ENCODE results near the gene PFDN5. TPM values are rescaled to one million over a fixed set of nuclear protein-coding genes. Genes with fewer than 3 reads are reported as not detected.
A peak's percentile ranks its signal among the peaks of the same experiment; 100 is the strongest.

The PFDN5 gene
- total and polyA plus RNA-seq, 4 donors, result 118 to 245 (median 206) TPM

DNA sequence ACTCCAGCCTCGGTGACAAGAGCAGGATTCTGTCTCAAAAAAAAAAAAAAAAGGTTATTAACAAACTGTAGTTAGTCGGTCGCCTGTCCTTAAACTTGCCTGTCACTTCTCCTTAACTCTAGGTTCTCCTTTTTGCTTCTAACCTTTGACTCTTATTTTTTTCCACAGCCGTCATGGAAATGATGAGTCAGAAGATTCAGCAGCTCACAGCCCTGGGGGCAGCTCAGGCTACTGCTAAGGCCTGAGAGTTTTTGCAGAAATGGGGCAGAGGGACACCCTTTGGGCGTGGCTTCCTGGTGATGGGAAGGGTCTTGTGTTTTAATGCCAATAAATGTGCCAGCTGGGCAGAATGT, 3.7 kb downstream of the PFDN5 start:
- Histone ChIP-seq H3K27ac (ENCODE audit: low read depth in 1 of 2, low read length in 2 of 2) (peak overlapping the region; percentile 63 to 74), H3K4me3 (ENCODE audit: low read depth in 1 of 3, low read length in 3 of 3) (no peak overlapping the region), H3K9me3 (ENCODE audit: control insufficient read depth in 4 of 4, low read length in 3 of 4) (no peaks in the 10 kb centered on the region), H3K36me3 (ENCODE audit: control insufficient read depth in 4 of 4, insufficient read depth in 3 of 4, low read depth in 1 of 4, low read length in 3 of 4) (peaks cover 4 to 10% (median 7%) of the 10 kb centered on the region in 4 donors), H3K9ac (ENCODE audit: low read depth in 1 of 2, low read length in 2 of 2) (no peak overlapping the region), H3K4me1 (ENCODE audit: control insufficient read depth in 4 of 4, insufficient read depth in 4 of 4, low read length in 3 of 4) (peaks cover 7 to 33% (median 25%) of the 10 kb centered on the region in 4 donors), H3K27me3 (ENCODE audit: control insufficient read depth in 4 of 4, insufficient read depth in 4 of 4, low read length in 3 of 4) (no peaks in the 10 kb centered on the region)
- no peak for TF ChIP-seq HNF4A (conservative IDR thresholded peaks at IDR 0.05)
- peak; percentile 72 to 77 for TF ChIP-seq JUND (IDR thresholded peaks at IDR 0.05)
- 67% methylated on average over 5 of the region's 5 CpGs for WGBS
- no peak for DNase-seq (ENCODE audit: low spot score)

DNA sequence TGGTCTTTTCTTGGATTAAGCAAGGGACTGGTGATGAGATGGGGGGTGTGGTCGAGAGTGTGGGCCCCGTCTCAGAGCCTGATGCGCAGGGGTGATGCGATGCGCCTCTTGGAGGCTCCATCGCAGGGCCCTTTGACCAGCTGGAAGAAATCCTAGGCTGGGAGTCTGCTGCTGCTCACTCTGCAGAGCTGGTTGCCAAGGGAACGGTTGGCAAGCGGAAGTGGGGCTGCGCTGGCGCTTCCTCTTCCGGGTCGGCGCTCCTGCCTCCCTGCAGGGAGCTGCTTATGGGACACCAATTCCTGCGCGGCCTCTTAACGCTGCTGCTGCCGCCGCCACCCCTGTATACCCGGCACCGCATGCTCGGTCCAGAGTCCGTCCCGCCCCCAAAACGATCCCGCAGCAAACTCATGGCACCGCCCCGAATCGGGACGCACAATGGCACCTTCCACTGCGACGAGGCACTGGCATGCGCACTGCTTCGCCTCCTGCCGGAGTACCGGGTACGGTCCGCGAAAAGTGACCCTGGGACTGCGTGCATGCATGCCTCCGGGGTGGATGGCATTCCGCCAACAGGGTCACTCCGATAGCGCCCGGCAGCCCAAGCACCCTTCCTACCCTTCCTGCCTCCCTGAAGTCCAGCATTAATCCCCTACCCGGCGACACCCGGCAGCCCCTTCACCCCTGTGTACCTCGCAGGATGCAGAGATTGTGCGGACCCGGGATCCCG, 4.3 kb downstream of the PFDN5 start, which contains the start of gene MYG1:
TSS of gene MYG1 (plus strand) at position 242 of the 727 bp plus-strand sequence. CDS start at position 285, 43 bp downstream.
- peaks cover 4 to 10% (median 7%) of the 10 kb centered on the region in 4 donors for H3K36me3 ChIP-seq (ENCODE audit: control insufficient read depth in 4 of 4, insufficient read depth in 3 of 4, low read depth in 1 of 4, low read length in 3 of 4)
- H3K4me3 ChIP-seq (ENCODE audit: low read depth in 1 of 3, low read length in 3 of 3), result peak within 1 kb of the TSS; percentile 63 to 90 (median 82)
- peak; percentile 87 for DNase-seq (ENCODE audit: low spot score)
- H3K9ac ChIP-seq (ENCODE audit: low read depth in 1 of 2, low read length in 2 of 2), result peak within 1 kb of the TSS in 1 of 2 donors; percentile 8
- WGBS, result under 1% methylated on average over 51 of the region's 51 CpGs
- peak within 1 kb of the TSS; percentile 63 to 74 for H3K27ac ChIP-seq (ENCODE audit: low read depth in 1 of 2, low read length in 2 of 2)
- TF ChIP-seq HNF4A (conservative IDR thresholded peaks at IDR 0.05), result peak; percentile 57 to 80
- TF ChIP-seq FOXA1 (IDR thresholded peaks at IDR 0.05), result no peak
- no peak for TF ChIP-seq TAF1 (conservative IDR thresholded peaks at IDR 0.05)
- peak; percentile 32 for TF ChIP-seq NR2F2 (IDR thresholded peaks at IDR 0.05)
- TF ChIP-seq, protein P1, sequence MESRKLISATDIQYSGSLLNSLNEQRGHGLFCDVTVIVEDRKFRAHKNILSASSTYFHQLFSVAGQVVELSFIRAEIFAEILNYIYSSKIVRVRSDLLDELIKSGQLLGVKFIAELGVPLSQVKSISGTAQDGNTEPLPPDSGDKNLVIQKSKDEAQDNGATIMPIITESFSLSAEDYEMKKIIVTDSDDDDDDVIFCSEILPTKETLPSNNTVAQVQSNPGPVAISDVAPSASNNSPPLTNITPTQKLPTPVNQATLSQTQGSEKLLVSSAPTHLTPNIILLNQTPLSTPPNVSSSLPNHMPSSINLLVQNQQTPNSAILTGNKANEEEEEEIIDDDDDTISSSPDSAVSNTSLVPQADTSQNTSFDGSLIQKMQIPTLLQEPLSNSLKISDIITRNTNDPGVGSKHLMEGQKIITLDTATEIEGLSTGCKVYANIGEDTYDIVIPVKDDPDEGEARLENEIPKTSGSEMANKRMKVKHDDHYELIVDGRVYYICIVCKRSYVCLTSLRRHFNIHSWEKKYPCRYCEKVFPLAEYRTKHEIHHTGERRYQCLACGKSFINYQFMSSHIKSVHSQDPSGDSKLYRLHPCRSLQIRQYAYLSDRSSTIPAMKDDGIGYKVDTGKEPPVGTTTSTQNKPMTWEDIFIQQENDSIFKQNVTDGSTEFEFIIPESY (IDR thresholded peaks at IDR 0.05), result no peak
- TF ChIP-seq, protein P2, sequence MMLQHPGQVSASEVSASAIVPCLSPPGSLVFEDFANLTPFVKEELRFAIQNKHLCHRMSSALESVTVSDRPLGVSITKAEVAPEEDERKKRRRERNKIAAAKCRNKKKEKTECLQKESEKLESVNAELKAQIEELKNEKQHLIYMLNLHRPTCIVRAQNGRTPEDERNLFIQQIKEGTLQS (IDR thresholded peaks at IDR 0.05), result no peak
- TF ChIP-seq SP1 (IDR thresholded peaks at IDR 0.05), result peak; percentile 57
- no peak for TF ChIP-seq RAD21 (IDR thresholded peaks at IDR 0.05)
- TF ChIP-seq FOXA2 (IDR thresholded peaks at IDR 0.05), result no peak
- TF ChIP-seq, protein P3, sequence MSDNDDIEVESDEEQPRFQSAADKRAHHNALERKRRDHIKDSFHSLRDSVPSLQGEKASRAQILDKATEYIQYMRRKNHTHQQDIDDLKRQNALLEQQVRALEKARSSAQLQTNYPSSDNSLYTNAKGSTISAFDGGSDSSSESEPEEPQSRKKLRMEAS (IDR thresholded peaks at IDR 0.05), result peak; percentile 62
- TF ChIP-seq RXRA (IDR thresholded peaks at IDR 0.05), result peak in 1 of 2 donors; percentile 53
- TF ChIP-seq GABPA (IDR thresholded peaks at IDR 0.05 in 1 of 2, conservative IDR thresholded peaks at IDR 0.05 in 1 of 2), result peak; percentile 91 to 98
- peak; percentile 83 for TF ChIP-seq YY1 (IDR thresholded peaks at IDR 0.05)
- no peak for TF ChIP-seq JUND (IDR thresholded peaks at IDR 0.05)
- TF ChIP-seq, protein P4, sequence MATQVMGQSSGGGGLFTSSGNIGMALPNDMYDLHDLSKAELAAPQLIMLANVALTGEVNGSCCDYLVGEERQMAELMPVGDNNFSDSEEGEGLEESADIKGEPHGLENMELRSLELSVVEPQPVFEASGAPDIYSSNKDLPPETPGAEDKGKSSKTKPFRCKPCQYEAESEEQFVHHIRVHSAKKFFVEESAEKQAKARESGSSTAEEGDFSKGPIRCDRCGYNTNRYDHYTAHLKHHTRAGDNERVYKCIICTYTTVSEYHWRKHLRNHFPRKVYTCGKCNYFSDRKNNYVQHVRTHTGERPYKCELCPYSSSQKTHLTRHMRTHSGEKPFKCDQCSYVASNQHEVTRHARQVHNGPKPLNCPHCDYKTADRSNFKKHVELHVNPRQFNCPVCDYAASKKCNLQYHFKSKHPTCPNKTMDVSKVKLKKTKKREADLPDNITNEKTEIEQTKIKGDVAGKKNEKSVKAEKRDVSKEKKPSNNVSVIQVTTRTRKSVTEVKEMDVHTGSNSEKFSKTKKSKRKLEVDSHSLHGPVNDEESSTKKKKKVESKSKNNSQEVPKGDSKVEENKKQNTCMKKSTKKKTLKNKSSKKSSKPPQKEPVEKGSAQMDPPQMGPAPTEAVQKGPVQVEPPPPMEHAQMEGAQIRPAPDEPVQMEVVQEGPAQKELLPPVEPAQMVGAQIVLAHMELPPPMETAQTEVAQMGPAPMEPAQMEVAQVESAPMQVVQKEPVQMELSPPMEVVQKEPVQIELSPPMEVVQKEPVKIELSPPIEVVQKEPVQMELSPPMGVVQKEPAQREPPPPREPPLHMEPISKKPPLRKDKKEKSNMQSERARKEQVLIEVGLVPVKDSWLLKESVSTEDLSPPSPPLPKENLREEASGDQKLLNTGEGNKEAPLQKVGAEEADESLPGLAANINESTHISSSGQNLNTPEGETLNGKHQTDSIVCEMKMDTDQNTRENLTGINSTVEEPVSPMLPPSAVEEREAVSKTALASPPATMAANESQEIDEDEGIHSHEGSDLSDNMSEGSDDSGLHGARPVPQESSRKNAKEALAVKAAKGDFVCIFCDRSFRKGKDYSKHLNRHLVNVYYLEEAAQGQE (IDR thresholded peaks at IDR 0.05), result peak; percentile 11
- TF ChIP-seq, protein P5, sequence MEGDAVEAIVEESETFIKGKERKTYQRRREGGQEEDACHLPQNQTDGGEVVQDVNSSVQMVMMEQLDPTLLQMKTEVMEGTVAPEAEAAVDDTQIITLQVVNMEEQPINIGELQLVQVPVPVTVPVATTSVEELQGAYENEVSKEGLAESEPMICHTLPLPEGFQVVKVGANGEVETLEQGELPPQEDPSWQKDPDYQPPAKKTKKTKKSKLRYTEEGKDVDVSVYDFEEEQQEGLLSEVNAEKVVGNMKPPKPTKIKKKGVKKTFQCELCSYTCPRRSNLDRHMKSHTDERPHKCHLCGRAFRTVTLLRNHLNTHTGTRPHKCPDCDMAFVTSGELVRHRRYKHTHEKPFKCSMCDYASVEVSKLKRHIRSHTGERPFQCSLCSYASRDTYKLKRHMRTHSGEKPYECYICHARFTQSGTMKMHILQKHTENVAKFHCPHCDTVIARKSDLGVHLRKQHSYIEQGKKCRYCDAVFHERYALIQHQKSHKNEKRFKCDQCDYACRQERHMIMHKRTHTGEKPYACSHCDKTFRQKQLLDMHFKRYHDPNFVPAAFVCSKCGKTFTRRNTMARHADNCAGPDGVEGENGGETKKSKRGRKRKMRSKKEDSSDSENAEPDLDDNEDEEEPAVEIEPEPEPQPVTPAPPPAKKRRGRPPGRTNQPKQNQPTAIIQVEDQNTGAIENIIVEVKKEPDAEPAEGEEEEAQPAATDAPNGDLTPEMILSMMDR (IDR thresholded peaks at IDR 0.05; ENCODE audit: low read depth, low read length, missing input control), result peak; percentile 4
- TF ChIP-seq EGR1 (IDR thresholded peaks at IDR 0.05; ENCODE audit: low read depth in 2 of 2), result peak in 1 of 2 donors; percentile 75
- TF ChIP-seq HNF4G (IDR thresholded peaks at IDR 0.05), result no peak
- no peaks in the 10 kb centered on the region for H3K9me3 ChIP-seq (ENCODE audit: control insufficient read depth in 4 of 4, low read length in 3 of 4)
- H3K27me3 ChIP-seq (ENCODE audit: control insufficient read depth in 4 of 4, insufficient read depth in 4 of 4, low read length in 3 of 4), result no peaks in the 10 kb centered on the region
- H3K4me1 ChIP-seq (ENCODE audit: control insufficient read depth in 4 of 4, insufficient read depth in 4 of 4, low read length in 3 of 4), result peaks cover 7 to 33% (median 25%) of the 10 kb centered on the region in 4 donors

Data from liver (tissue), 9 donors.